PC-3 (cell line): ENCODE measurements around the gene IPO9. TPM values are rescaled to one million over a fixed set of nuclear protein-coding genes. Genes with fewer than 3 reads are reported as not detected.

Experiments
- ATAC-seq: fragments of 200-7000 bp; cut with Tn5 transposase; 2 replicates; pipeline ENCODE4 v1.9.1; 2020; ENCODE audit warnings: mild to moderate bottlenecking, moderate library complexity
- BruUV-seq: library from RNA; stranded (reverse); fragments of 400-500 nt; replicated peaks from 2 replicates; lab custom pipeline; 2021; lab: Mats Ljungman, UMichigan
- CTCF ChIA-PET: fragments of 300-600 bp; sonication (Branson Sonifier 250); formaldehyde crosslinking; loops from one replicate; lab custom pipeline; 2022; ENCODE audit warnings: antibody characterized with exemption; lab: Charles Lee
- POLR2A ChIA-PET: fragments of 300-600 bp; sonication (Branson Sonifier 250); formaldehyde crosslinking; loops from one replicate; lab custom pipeline; 2022; ENCODE audit warnings: antibody characterized with exemption; ENCODE audit not compliant: unreplicated experiment; lab: Charles Lee
- DNase-seq: peaks from one replicate; pipeline ENCODE4 v3.0.0-alpha.2; 2015
- H2AFZ ChIP-seq: fragments of 300-600 bp; sonication (generic); 2 replicates; pipeline ENCODE4 v1.6.0; 2016; ENCODE audit warnings: antibody characterized with exemption, low read length
- H3F3A ChIP-seq: fragments of 300-600 bp; sonication (generic); one replicate; pipeline ENCODE4 v1.6.0; 2017; ENCODE audit warnings: antibody characterized with exemption, low read length, control low read depth, mild to moderate bottlenecking; ENCODE audit not compliant: unreplicated experiment
- H3K27ac ChIP-seq: fragments of 300-600 bp; sonication (generic); 2 replicates; pipeline ENCODE4 v1.5.1; 2016; ENCODE audit warnings: mild to moderate bottlenecking, low read length
- H3K27me3 ChIP-seq: fragments of 300-600 bp; sonication (generic); 2 replicates; pipeline ENCODE4 v1.6.1; 2016; ENCODE audit warnings: low read length, mixed read lengths
- H3K36me3 ChIP-seq: fragments of 300-600 bp; sonication (generic); 2 replicates; pipeline ENCODE4 v1.6.1; 2016; ENCODE audit warnings: low read depth, mixed run types, low read length, mixed read lengths
- H3K4me1 ChIP-seq: fragments of 300-600 bp; sonication (generic); 2 replicates; pipeline ENCODE4 v1.5.1; 2016; ENCODE audit warnings: low read length; ENCODE audit not compliant: insufficient read depth
- H3K4me2 ChIP-seq: fragments of 300-600 bp; sonication (generic); 2 replicates; pipeline ENCODE4 v1.6.0; 2016; ENCODE audit warnings: low read length
- H3K4me3 ChIP-seq: fragments of 300-600 bp; sonication (generic); 2 replicates; pipeline ENCODE4 v1.5.1; 2016; ENCODE audit warnings: mild to moderate bottlenecking, low read length, mixed read lengths
- H3K79me2 ChIP-seq: fragments of 300-600 bp; sonication (generic); 2 replicates; pipeline ENCODE4 v1.6.1; 2017; ENCODE audit warnings: low read length, mixed read lengths
- H3K9ac ChIP-seq: fragments of 300-600 bp; sonication (generic); 2 replicates; pipeline ENCODE4 v1.6.0; 2016; ENCODE audit warnings: mild to moderate bottlenecking, low read length
- H3K9me2 ChIP-seq: fragments of 300-600 bp; sonication (generic); replicated peaks from 2 replicates; pipeline ENCODE4 v1.6.1; 2016; ENCODE audit warnings: mixed run types, low read length, mixed read lengths
- H3K9me3 ChIP-seq: fragments of 300-600 bp; sonication (generic); 2 replicates; pipeline ENCODE4 v1.6.1; 2016; ENCODE audit warnings: low read length, mixed read lengths
- H4K20me1 ChIP-seq: fragments of 300-600 bp; sonication (generic); 2 replicates; pipeline ENCODE4 v1.6.1; 2016; ENCODE audit warnings: low read length, mixed read lengths
- CTCF ChIP-seq: fragments of 300-600 bp; sonication (generic); conservative IDR thresholded peaks from 2 replicates; pipeline ENCODE4 v1.5.1; 2017; ENCODE audit warnings: antibody characterized with exemption, low read depth, mild to moderate bottlenecking, low read length
- EZH2 ChIP-seq: fragments of 300-600 bp; sonication (generic); IDR thresholded peaks from one replicate; pipeline ENCODE4 v1.6.1; 2017; ENCODE audit warnings: antibody characterized with exemption, mild to moderate bottlenecking, low read length; ENCODE audit not compliant: unreplicated experiment
- EZH2phosphoT487 ChIP-seq: fragments of 300-600 bp; sonication (generic); IDR thresholded peaks from 2 replicates; pipeline ENCODE4 v1.6.1; 2018; ENCODE audit warnings: mild to moderate bottlenecking, antibody characterized with exemption, low read length, borderline replicate concordance
- intact Hi-C: fragments of 100-400 bp; cut with micrococcal nuclease; formaldehyde crosslinking; loops from 2 replicates; pipeline ENCODE4 v1.9.0; 2023
- total RNA-seq: library from RNA; depleted of rRNA; stranded (reverse); fragments of >200 nt; gene quantifications from 2 replicates; pipeline ENCODE4 v1.2.3, GENCODE V29; 2014

The IPO9 gene
- total RNA-seq, 1 experiment from 2014 or later, result 21.6 TPM

DNA sequence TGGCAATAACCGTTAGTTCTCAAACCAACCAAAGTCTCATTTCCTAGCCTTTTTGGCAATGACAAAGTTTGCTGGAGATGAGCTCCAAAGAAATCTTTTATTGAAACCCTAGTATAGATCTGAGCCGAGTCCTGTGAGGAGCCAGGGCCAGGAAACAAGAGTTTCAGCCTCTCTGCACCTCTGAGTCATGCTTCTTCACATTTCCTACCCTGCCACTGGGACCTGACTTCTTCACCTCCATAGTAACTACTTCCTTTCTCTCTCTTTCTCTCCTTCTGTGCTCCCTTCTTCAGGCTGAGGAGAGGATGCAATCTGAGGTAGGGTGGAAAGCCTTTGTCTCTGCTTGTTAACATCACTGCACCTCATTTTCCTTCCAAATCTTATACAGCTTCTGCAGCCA lies 38.7 kb upstream of the IPO9 start:
- intact Hi-C loops, result no loop called here
- ATAC-seq (peak; percentile 73), DNase-seq (peak; percentile 27)
- CTCF ChIA-PET, result interaction anchor here (1.5 kb wide), 1 partner anchor 81 kb away, joined by 8 read pairs; no protein-coding TSS in a partner anchor
- no peak overlapping the region for H3K4me2 ChIP-seq
- H3K36me3 ChIP-seq, result no peaks in the 10 kb centered on the region; the same call in 1 of the 2 replicates
- no TSS peak for BruUV-seq
- H3K4me1 ChIP-seq, result peaks cover 12% of the 10 kb centered on the region
- no peaks in the 10 kb centered on the region for H3F3A ChIP-seq
- POLR2A ChIA-PET, result no interaction called here
- no peaks in the 10 kb centered on the region for H3K9me3 ChIP-seq
- H3K9me2 ChIP-seq, result no peaks in the 10 kb centered on the region
- TF ChIP-seq EZH2phosphoT487, result no peak
- TF ChIP-seq CTCF, result no peak
- no peak for TF ChIP-seq EZH2
- H3K4me3 ChIP-seq, result no peak overlapping the region
- no peak overlapping the region for H2AFZ ChIP-seq
- H4K20me1 ChIP-seq, result no peaks in the 10 kb centered on the region
- H3K27me3 ChIP-seq, result no peaks in the 10 kb centered on the region
- no peak overlapping the region for H3K9ac ChIP-seq
- H3K79me2 ChIP-seq, result no peaks in the 10 kb centered on the region
- H3K27ac ChIP-seq, result no peak overlapping the region

GRCh38 chr1:201791051-201791778 lies 37.7 kb upstream of the IPO9 start:
- no TSS peak for BruUV-seq
- ATAC-seq (no peak), DNase-seq (no peak)
- H3F3A ChIP-seq, result no peaks in the 10 kb centered on the region
- ChIA-PET POLR2A (no interaction called here), CTCF (interaction anchor here (1.5 kb wide), 1 partner anchor 82 kb away, joined by 8 read pairs; no protein-coding TSS in a partner anchor)
- H4K20me1 ChIP-seq, result no peaks in the 10 kb centered on the region
- H3K36me3 ChIP-seq, result no peaks in the 10 kb centered on the region; the same call in 1 of the 2 replicates
- no peaks in the 10 kb centered on the region for H3K79me2 ChIP-seq
- H3K9me2 ChIP-seq, result no peaks in the 10 kb centered on the region
- no peak overlapping the region for H3K4me2 ChIP-seq
- H2AFZ ChIP-seq, result no peak overlapping the region
- no peaks in the 10 kb centered on the region for H3K27me3 ChIP-seq
- intact Hi-C loops, result no loop called here
- TF ChIP-seq EZH2 (no peak), CTCF (no peak), EZH2phosphoT487 (no peak)
- peaks cover 12% of the 10 kb centered on the region for H3K4me1 ChIP-seq
- H3K9ac ChIP-seq, result no peak overlapping the region
- no peaks in the 10 kb centered on the region for H3K9me3 ChIP-seq
- H3K27ac ChIP-seq, result no peak overlapping the region
- no peak overlapping the region for H3K4me3 ChIP-seq

GRCh38 chr1:201791779-201792173 lies 37.2 kb upstream of the IPO9 start:
- intact Hi-C loops, result no loop called here
- DNase-seq (no peak), ATAC-seq (no peak)
- no peaks in the 10 kb centered on the region for H3K27me3 ChIP-seq
- peaks cover 12% of the 10 kb centered on the region for H3K4me1 ChIP-seq
- ChIA-PET POLR2A (no interaction called here), CTCF (interaction anchor here (1.5 kb wide), 1 partner anchor 83 kb away, joined by 8 read pairs; no protein-coding TSS in a partner anchor)
- H3K4me3 ChIP-seq, result no peak overlapping the region
- H3K79me2 ChIP-seq, result no peaks in the 10 kb centered on the region
- H3F3A ChIP-seq, result no peaks in the 10 kb centered on the region
- no peak overlapping the region for H3K4me2 ChIP-seq
- no peak overlapping the region for H3K27ac ChIP-seq
- H3K9ac ChIP-seq, result no peak overlapping the region
- no peaks in the 10 kb centered on the region; the same call in 1 of the 2 replicates for H3K36me3 ChIP-seq
- no peaks in the 10 kb centered on the region for H4K20me1 ChIP-seq
- H3K9me3 ChIP-seq, result no peaks in the 10 kb centered on the region
- no peak overlapping the region for H2AFZ ChIP-seq
- no peaks in the 10 kb centered on the region for H3K9me2 ChIP-seq
- no peak for TF ChIP-seq CTCF
- no peak for TF ChIP-seq EZH2
- TF ChIP-seq EZH2phosphoT487, result no peak
- no TSS peak for BruUV-seq
